ENCODE measurements around the gene EXOSC2.

- TF ChIP-seq, protein P1, sequence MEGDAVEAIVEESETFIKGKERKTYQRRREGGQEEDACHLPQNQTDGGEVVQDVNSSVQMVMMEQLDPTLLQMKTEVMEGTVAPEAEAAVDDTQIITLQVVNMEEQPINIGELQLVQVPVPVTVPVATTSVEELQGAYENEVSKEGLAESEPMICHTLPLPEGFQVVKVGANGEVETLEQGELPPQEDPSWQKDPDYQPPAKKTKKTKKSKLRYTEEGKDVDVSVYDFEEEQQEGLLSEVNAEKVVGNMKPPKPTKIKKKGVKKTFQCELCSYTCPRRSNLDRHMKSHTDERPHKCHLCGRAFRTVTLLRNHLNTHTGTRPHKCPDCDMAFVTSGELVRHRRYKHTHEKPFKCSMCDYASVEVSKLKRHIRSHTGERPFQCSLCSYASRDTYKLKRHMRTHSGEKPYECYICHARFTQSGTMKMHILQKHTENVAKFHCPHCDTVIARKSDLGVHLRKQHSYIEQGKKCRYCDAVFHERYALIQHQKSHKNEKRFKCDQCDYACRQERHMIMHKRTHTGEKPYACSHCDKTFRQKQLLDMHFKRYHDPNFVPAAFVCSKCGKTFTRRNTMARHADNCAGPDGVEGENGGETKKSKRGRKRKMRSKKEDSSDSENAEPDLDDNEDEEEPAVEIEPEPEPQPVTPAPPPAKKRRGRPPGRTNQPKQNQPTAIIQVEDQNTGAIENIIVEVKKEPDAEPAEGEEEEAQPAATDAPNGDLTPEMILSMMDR (IDR thresholded peaks at IDR 0.05 in 4 of 5, conservative IDR thresholded peaks at IDR 0.05 in 1 of 5), result no peak
- TF ChIP-seq POLR2A (IDR thresholded peaks at IDR 0.05), result no peak
These were observed 30.7 kb upstream of the EXOSC2 start for GRCh38 chr9:130662970-130663257.

Data from gastrocnemius medialis (tissue), 4 donors.